Measurements from ENCODE around the gene LHFPL2.

DNA sequence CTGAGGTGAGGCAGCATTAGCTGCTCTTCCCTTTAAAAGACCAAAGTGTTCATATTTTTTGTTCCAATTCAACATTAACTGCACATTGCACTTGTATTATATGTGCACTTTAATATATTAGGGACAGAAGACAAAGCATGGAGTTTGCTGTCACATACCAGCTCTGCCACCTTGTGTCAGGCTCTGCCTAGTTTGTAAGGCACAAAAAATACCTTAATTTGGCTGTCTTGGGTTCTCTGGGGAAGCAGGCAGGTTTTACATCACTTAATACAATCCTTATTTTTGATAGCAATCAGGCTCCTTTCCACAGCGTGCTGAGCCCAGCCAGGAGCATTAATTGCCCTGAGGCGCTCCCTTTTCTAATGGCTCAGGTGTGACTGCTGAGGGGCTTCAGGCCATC is 156.3 kb downstream of the LHFPL2 start:
- no peak for TF ChIP-seq ZNF274 (IDR thresholded peaks at IDR 0.05; ENCODE audit: low read depth, low read length)
- no peak for TF ChIP-seq YY1 (IDR thresholded peaks at IDR 0.05; ENCODE audit: insufficient read depth, insufficient read length)
